Measurements from ENCODE around the gene HSPE1. TPM values are rescaled to one million over a fixed set of nuclear protein-coding genes. Genes with fewer than 3 reads are reported as not detected.

HSPE1 gene
- total and polyA plus RNA-seq, 2 donors (not counting 1 experiment from before 2014, with no cell fraction given): 87.0 to 147 TPM

DNA sequence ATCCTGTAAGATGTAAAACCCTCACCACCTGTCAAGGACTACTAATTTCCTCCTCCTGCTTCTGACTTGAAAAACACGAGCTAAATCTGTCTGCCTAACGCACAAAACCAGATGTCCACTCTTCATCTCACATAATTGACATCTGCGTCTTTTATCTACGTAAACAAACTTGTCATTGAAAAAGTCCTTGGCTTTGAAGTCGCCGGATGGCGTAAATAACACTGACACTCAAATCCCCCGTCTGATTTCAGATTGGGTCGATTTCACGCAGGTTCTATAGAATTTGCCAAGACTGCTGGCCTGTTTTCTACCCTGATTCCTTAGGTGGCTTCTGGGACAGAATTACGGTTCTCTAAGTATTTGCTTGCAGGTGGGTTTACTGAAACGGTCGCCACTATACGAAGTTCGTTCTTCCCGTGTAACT is 15.1 kb downstream of the HSPE1 start:
- Histone ChIP-seq H3K27ac (ENCODE audit: insufficient read depth, low read length) (peak overlapping the region; percentile 84), H3K27me3 (ENCODE audit: control insufficient read depth, insufficient read depth, low read length) (no peaks in the 10 kb centered on the region), H3K36me3 (ENCODE audit: control insufficient read depth, insufficient read depth, low read length) (no peaks in the 10 kb centered on the region), H4K20me1 (ENCODE audit: control insufficient read depth, extremely low read depth, insufficient read depth, low read length) (peaks cover 4% of the 10 kb centered on the region), H3K4me2 (ENCODE audit: extremely low read depth, insufficient read depth, low read length) (peak overlapping the region; percentile 95), H3K4me3 (replicated peaks in 1 of 4; ENCODE audit: control extremely low read depth in 1 of 4, insufficient read depth in 1 of 4, low read depth in 3 of 4, low read length in 4 of 4) (peak overlapping the region; percentile 83 to 97 (median 88)), H2AFZ (ENCODE audit: low read length) (peak overlapping the region; percentile 81), H3K9me3 (ENCODE audit: control insufficient read depth, insufficient read depth, low read depth, low read length) (no peaks in the 10 kb centered on the region), H3K9ac (ENCODE audit: insufficient read depth, low read length) (peak overlapping the region; percentile 97), H3K79me2 (ENCODE audit: control insufficient read depth, insufficient read depth, low read length) (peaks cover 45% of the 10 kb centered on the region), H3K4me1 (ENCODE audit: control insufficient read depth, extremely low read depth, insufficient read depth, low read length) (peaks cover 4% of the 10 kb centered on the region)
- peak in 1 of 2 donors; percentile 53 for DNase-seq (ENCODE audit: low read depth in 2 of 2)
- TF ChIP-seq EZH2 (IDR thresholded peaks at IDR 0.05; ENCODE audit: low read length, missing control alignments) (no peak), CTCF (conservative IDR thresholded peaks at IDR 0.05 in 1 of 2, IDR thresholded peaks at IDR 0.05 in 1 of 2; ENCODE audit: low read depth in 1 of 2, low read length in 2 of 2) (no peak)

- TF ChIP-seq EZH2 (IDR thresholded peaks at IDR 0.05; ENCODE audit: low read length, missing control alignments) (no peak), CTCF (conservative IDR thresholded peaks at IDR 0.05 in 1 of 2, IDR thresholded peaks at IDR 0.05 in 1 of 2; ENCODE audit: low read depth in 1 of 2, low read length in 2 of 2) (no peak)
- Histone ChIP-seq H4K20me1 (ENCODE audit: control insufficient read depth, extremely low read depth, insufficient read depth, low read length) (peaks cover 4% of the 10 kb centered on the region), H3K36me3 (ENCODE audit: control insufficient read depth, insufficient read depth, low read length) (no peaks in the 10 kb centered on the region), H2AFZ (ENCODE audit: low read length) (peak within 1 kb of the TSS; percentile 90), H3K4me3 (replicated peaks in 1 of 4; ENCODE audit: control extremely low read depth in 1 of 4, insufficient read depth in 1 of 4, low read depth in 3 of 4, low read length in 4 of 4) (peak within 1 kb of the TSS; percentile 83 to 97 (median 94)), H3K4me1 (ENCODE audit: control insufficient read depth, extremely low read depth, insufficient read depth, low read length) (peaks cover 4% of the 10 kb centered on the region), H3K79me2 (ENCODE audit: control insufficient read depth, insufficient read depth, low read length) (peaks cover 50% of the 10 kb centered on the region), H3K27me3 (ENCODE audit: control insufficient read depth, insufficient read depth, low read length) (no peaks in the 10 kb centered on the region), H3K9me3 (ENCODE audit: control insufficient read depth, insufficient read depth, low read depth, low read length) (no peaks in the 10 kb centered on the region), H3K9ac (ENCODE audit: insufficient read depth, low read length) (peak within 1 kb of the TSS; percentile 97), H3K27ac (ENCODE audit: insufficient read depth, low read length) (peak within 1 kb of the TSS; percentile 84), H3K4me2 (ENCODE audit: extremely low read depth, insufficient read depth, low read length) (peak within 1 kb of the TSS; percentile 95)
- peak; percentile 91 to 95 for DNase-seq (ENCODE audit: low read depth in 2 of 2)
Measured at GRCh38 chr2:197515739-197516392, 15.7 kb downstream of the HSPE1 start, which contains the start of gene MOB4. Gene MOB4, plus strand, starts transcription at chr2:197516066. Its CDS starts 21 bp downstream, at chr2:197516087.

- peaks cover 4% of the 10 kb centered on the region for H3K4me1 ChIP-seq (ENCODE audit: control insufficient read depth, extremely low read depth, insufficient read depth, low read length)
- H3K9ac ChIP-seq (ENCODE audit: insufficient read depth, low read length): peak overlapping the region; percentile 97
- H3K36me3 ChIP-seq (ENCODE audit: control insufficient read depth, insufficient read depth, low read length): no peaks in the 10 kb centered on the region
- peak overlapping the region; percentile 83 to 97 (median 94) for H3K4me3 ChIP-seq (replicated peaks in 1 of 4; ENCODE audit: control extremely low read depth in 1 of 4, insufficient read depth in 1 of 4, low read depth in 3 of 4, low read length in 4 of 4)
- no peaks in the 10 kb centered on the region for H3K9me3 ChIP-seq (ENCODE audit: control insufficient read depth, insufficient read depth, low read depth, low read length)
- no peak for TF ChIP-seq CTCF (conservative IDR thresholded peaks at IDR 0.05 in 1 of 2, IDR thresholded peaks at IDR 0.05 in 1 of 2; ENCODE audit: low read depth in 1 of 2, low read length in 2 of 2)
- peak; percentile 27 to 41 for DNase-seq (ENCODE audit: low read depth in 2 of 2)
- H3K79me2 ChIP-seq (ENCODE audit: control insufficient read depth, insufficient read depth, low read length): peaks cover 54% of the 10 kb centered on the region
- H4K20me1 ChIP-seq (ENCODE audit: control insufficient read depth, extremely low read depth, insufficient read depth, low read length): peaks cover 4% of the 10 kb centered on the region
- peak overlapping the region; percentile 90 for H2AFZ ChIP-seq (ENCODE audit: low read length)
- H3K27ac ChIP-seq (ENCODE audit: insufficient read depth, low read length): peak overlapping the region; percentile 84
- H3K27me3 ChIP-seq (ENCODE audit: control insufficient read depth, insufficient read depth, low read length): no peaks in the 10 kb centered on the region
- H3K4me2 ChIP-seq (ENCODE audit: extremely low read depth, insufficient read depth, low read length): peak overlapping the region; percentile 83
Measured at GRCh38 chr2:197516393-197516761, 16.2 kb downstream of the HSPE1 start.

Data from fibroblast of lung (primary cell).